Stimulated activated effector memory CD8-positive, alpha-beta T cell treated with anti-CD3 and anti-CD28 coated beads, Interleukin-12 subunit alpha, Interleukin-12 subunit beta, amount 100 ng/mL, for 72 hours (primary cell): ENCODE data around the gene CXCL13.

Experiments used
- ATAC-seq: fragments of 150-1000 bp; cut with Tn5 transposase; 2 replicates; pipeline ENCODE4 v1.10.0; 2021
- DNase-seq, 2 donors: peaks; one replicate each; pipeline ENCODE4 v3.0.0; 2021 to 2022; ENCODE audit warnings: low spot score in 2 of 2
- H3K27ac Mint-ChIP-seq: one replicate; pipeline ENCODE4 v1.8.0; 2022; ENCODE audit warnings: mild to moderate bottlenecking, mixed read lengths
- H3K36me3 Mint-ChIP-seq: one replicate; pipeline ENCODE4 v1.8.0; 2022; ENCODE audit warnings: mild to moderate bottlenecking, mixed read lengths
- H3K4me1 Mint-ChIP-seq: one replicate; pipeline ENCODE4 v1.8.0; 2022; ENCODE audit warnings: mixed read lengths
- H3K4me3 Mint-ChIP-seq: one replicate; pipeline ENCODE4 v1.8.0; 2022; ENCODE audit warnings: mild to moderate bottlenecking, mixed read lengths
- H3K9me3 Mint-ChIP-seq: one replicate; pipeline ENCODE4 v1.8.0; 2022; ENCODE audit warnings: mixed read lengths

CXCL13 gene

GRCh38 chr4:77591532-77591931, 14.1 kb upstream of the CXCL13 start:
- H3K27ac Mint-ChIP-seq: no peak overlapping the region
- peaks cover 6% of the 10 kb centered on the region for H3K36me3 Mint-ChIP-seq
- no peak for ATAC-seq
- no peak overlapping the region for H3K4me3 Mint-ChIP-seq
- no peak for DNase-seq
- H3K9me3 Mint-ChIP-seq: no peaks in the 10 kb centered on the region
- H3K4me1 Mint-ChIP-seq: peaks cover 71% of the 10 kb centered on the region

- ATAC-seq (peak; percentile 60), DNase-seq (no peak)
- Mint-ChIP-seq H3K4me1 (peaks cover 55% of the 10 kb centered on the region), H3K27ac (peak overlapping the region; percentile 0), H3K36me3 (no peaks in the 10 kb centered on the region), H3K4me3 (peak overlapping the region; percentile 4), H3K9me3 (no peaks in the 10 kb centered on the region)
These were observed 12.5 kb upstream of the CXCL13 start for GRCh38 chr4:77593101-77593500.

- no peak for ATAC-seq
These were observed 11.6 kb upstream of the CXCL13 start for GRCh38 chr4:77593993-77594392.

GRCh38 chr4:77595364-77595973, 10.2 kb upstream of the CXCL13 start:
- Mint-ChIP-seq H3K4me3 (no peak overlapping the region), H3K4me1 (peaks cover 53% of the 10 kb centered on the region), H3K9me3 (no peaks in the 10 kb centered on the region), H3K27ac (no peak overlapping the region), H3K36me3 (no peaks in the 10 kb centered on the region)
- ATAC-seq (peak; percentile 84), DNase-seq (no peak)

More at GRCh38 chr4:77593993-77594392, 11.6 kb upstream of the CXCL13 start:
- Mint-ChIP-seq H3K4me1 (peaks cover 46% of the 10 kb centered on the region), H3K27ac (peak overlapping the region; percentile 29), H3K9me3 (no peaks in the 10 kb centered on the region), H3K36me3 (no peaks in the 10 kb centered on the region), H3K4me3 (peak overlapping the region; percentile 4)
- no peak for DNase-seq

GRCh38 chr4:77599378-77599777, 6.2 kb upstream of the CXCL13 start:
- H3K4me3 Mint-ChIP-seq: no peak overlapping the region
- ATAC-seq: no peak
- H3K9me3 Mint-ChIP-seq: no peaks in the 10 kb centered on the region
- no peak overlapping the region for H3K27ac Mint-ChIP-seq
- DNase-seq: no peak
- H3K4me1 Mint-ChIP-seq: peaks cover 35% of the 10 kb centered on the region
- no peaks in the 10 kb centered on the region for H3K36me3 Mint-ChIP-seq

- Mint-ChIP-seq H3K27ac (no peak overlapping the region), H3K36me3 (no peaks in the 10 kb centered on the region), H3K4me1 (peaks cover 23% of the 10 kb centered on the region), H3K9me3 (no peaks in the 10 kb centered on the region), H3K4me3 (no peak overlapping the region)
- DNase-seq: no peak
- ATAC-seq: peak; percentile 58
These were observed 4.8 kb upstream of the CXCL13 start for GRCh38 chr4:77600521-77601451.

- Mint-ChIP-seq H3K36me3 (no peaks in the 10 kb centered on the region), H3K4me1 (peaks cover 19% of the 10 kb centered on the region), H3K9me3 (no peaks in the 10 kb centered on the region), H3K27ac (no peak overlapping the region), H3K4me3 (no peak overlapping the region)
- DNase-seq (no peak), ATAC-seq (no peak)
These were observed 3.9 kb upstream of the CXCL13 start for GRCh38 chr4:77601614-77602187.

- no peak overlapping the region for H3K4me3 Mint-ChIP-seq
- DNase-seq (no peak), ATAC-seq (no peak)
- peaks cover under 1% of the 10 kb centered on the region for H3K4me1 Mint-ChIP-seq
- H3K9me3 Mint-ChIP-seq: no peaks in the 10 kb centered on the region
- no peaks in the 10 kb centered on the region for H3K36me3 Mint-ChIP-seq
- H3K27ac Mint-ChIP-seq: no peak overlapping the region
These were observed 7.6 kb downstream of the CXCL13 start for GRCh38 chr4:77613267-77613666.

- Mint-ChIP-seq H3K4me1 (peaks cover 8% of the 10 kb centered on the region), H3K4me3 (no peak overlapping the region), H3K9me3 (no peaks in the 10 kb centered on the region), H3K27ac (no peak overlapping the region), H3K36me3 (no peaks in the 10 kb centered on the region)
- ATAC-seq: no peak
- DNase-seq: no peak
These were observed 9.5 kb downstream of the CXCL13 start for GRCh38 chr4:77615153-77615552.

GRCh38 chr4:77617203-77617602, 11.6 kb downstream of the CXCL13 start:
- DNase-seq (no peak), ATAC-seq (no peak)
- H3K36me3 Mint-ChIP-seq: no peaks in the 10 kb centered on the region
- H3K27ac Mint-ChIP-seq: no peak overlapping the region
- no peaks in the 10 kb centered on the region for H3K9me3 Mint-ChIP-seq
- H3K4me3 Mint-ChIP-seq: no peak overlapping the region
- peaks cover 8% of the 10 kb centered on the region for H3K4me1 Mint-ChIP-seq

- no peaks in the 10 kb centered on the region for H3K36me3 Mint-ChIP-seq
- ATAC-seq: peak; percentile 89
- H3K4me3 Mint-ChIP-seq: no peak overlapping the region
- peak; percentile 53 to 84 for DNase-seq
- H3K9me3 Mint-ChIP-seq: no peaks in the 10 kb centered on the region
- H3K27ac Mint-ChIP-seq: no peak overlapping the region
- H3K4me1 Mint-ChIP-seq: peaks cover 8% of the 10 kb centered on the region
These were observed 13.0 kb downstream of the CXCL13 start for GRCh38 chr4:77618383-77619241.

GRCh38 chr4:77619408-77619807, 13.8 kb downstream of the CXCL13 start:
- ATAC-seq (no peak), DNase-seq (no peak)
- no peaks in the 10 kb centered on the region for H3K36me3 Mint-ChIP-seq
- H3K9me3 Mint-ChIP-seq: no peaks in the 10 kb centered on the region
- H3K4me1 Mint-ChIP-seq: peaks cover 8% of the 10 kb centered on the region
- no peak overlapping the region for H3K27ac Mint-ChIP-seq
- no peak overlapping the region for H3K4me3 Mint-ChIP-seq

GRCh38 chr4:77621254-77621653, 15.6 kb downstream of the CXCL13 start:
- DNase-seq (no peak), ATAC-seq (no peak)
- Mint-ChIP-seq H3K27ac (no peak overlapping the region), H3K36me3 (no peaks in the 10 kb centered on the region), H3K4me1 (peaks cover 8% of the 10 kb centered on the region), H3K9me3 (no peaks in the 10 kb centered on the region), H3K4me3 (no peak overlapping the region)

GRCh38 chr4:77623091-77623490, 17.5 kb downstream of the CXCL13 start:
- no peak overlapping the region for H3K4me3 Mint-ChIP-seq
- H3K36me3 Mint-ChIP-seq: no peaks in the 10 kb centered on the region
- no peak overlapping the region for H3K27ac Mint-ChIP-seq
- H3K4me1 Mint-ChIP-seq: peaks cover 8% of the 10 kb centered on the region
- DNase-seq (no peak), ATAC-seq (no peak)
- no peaks in the 10 kb centered on the region for H3K9me3 Mint-ChIP-seq

- Mint-ChIP-seq H3K4me3 (no peak overlapping the region), H3K9me3 (no peaks in the 10 kb centered on the region), H3K36me3 (no peaks in the 10 kb centered on the region), H3K27ac (no peak overlapping the region), H3K4me1 (peaks cover 1% of the 10 kb centered on the region)
- DNase-seq: no peak
- no peak for ATAC-seq
These were observed 18.6 kb downstream of the CXCL13 start for GRCh38 chr4:77624213-77624612.
